RWPE2 (cell line): Measurements from ENCODE around the gene LINC01488.

Experiments used
- ATAC-seq: fragments of 200-7000 bp; cut with Tn5 transposase; 3 replicates; pipeline ENCODE4 v1.9.1; 2021; ENCODE audit warnings: low read depth
- DNase-seq: peaks from one replicate; pipeline ENCODE4 v3.0.0-alpha.2; 2020; ENCODE audit warnings: low spot score
- H3K27ac ChIP-seq: fragments of 450-650 bp; 2 replicates; pipeline ENCODE4 v1.5.1; 2017; ENCODE audit warnings: mild to moderate bottlenecking; ENCODE audit not compliant: poor library complexity, severe bottlenecking
- H3K27me3 ChIP-seq: fragments of 250-450 bp; sonication (Bioruptor Pico); 2 replicates; pipeline ENCODE4 v1.5.1; 2021; ENCODE audit warnings: mild to moderate bottlenecking, moderate library complexity; ENCODE audit not compliant: insufficient read depth, poor library complexity, severe bottlenecking
- H3K36me3 ChIP-seq: fragments of 250-450 bp; sonication (Bioruptor Pico); 2 replicates; pipeline ENCODE4 v1.5.1; 2020; ENCODE audit warnings: low read depth, mild to moderate bottlenecking, moderate library complexity
- H3K4me1 ChIP-seq: fragments of 250-450 bp; sonication (Bioruptor Pico); 2 replicates; pipeline ENCODE4 v1.5.1; 2021; ENCODE audit warnings: mild to moderate bottlenecking, moderate library complexity; ENCODE audit not compliant: insufficient read depth, poor library complexity, severe bottlenecking
- H3K4me3 ChIP-seq: fragments of 250-450 bp; sonication (Bioruptor Pico); 2 replicates; pipeline ENCODE4 v1.5.1; 2021; ENCODE audit warnings: mild to moderate bottlenecking, moderate library complexity; ENCODE audit not compliant: severe bottlenecking
- H3K9me3 ChIP-seq: fragments of 250-450 bp; sonication (Bioruptor Pico); 2 replicates; pipeline ENCODE4 v1.5.1; 2021; ENCODE audit warnings: mild to moderate bottlenecking, moderate library complexity; ENCODE audit not compliant: severe bottlenecking
- TF ChIP-seq, protein P1 (sequence below): fragments of 450-650 bp; IDR thresholded peaks from one replicate; pipeline ENCODE4 v1.5.1; 2017; ENCODE audit warnings: mild to moderate bottlenecking, moderate library complexity; ENCODE audit not compliant: poor library complexity, severe bottlenecking

Gene LINC01488

DNA sequence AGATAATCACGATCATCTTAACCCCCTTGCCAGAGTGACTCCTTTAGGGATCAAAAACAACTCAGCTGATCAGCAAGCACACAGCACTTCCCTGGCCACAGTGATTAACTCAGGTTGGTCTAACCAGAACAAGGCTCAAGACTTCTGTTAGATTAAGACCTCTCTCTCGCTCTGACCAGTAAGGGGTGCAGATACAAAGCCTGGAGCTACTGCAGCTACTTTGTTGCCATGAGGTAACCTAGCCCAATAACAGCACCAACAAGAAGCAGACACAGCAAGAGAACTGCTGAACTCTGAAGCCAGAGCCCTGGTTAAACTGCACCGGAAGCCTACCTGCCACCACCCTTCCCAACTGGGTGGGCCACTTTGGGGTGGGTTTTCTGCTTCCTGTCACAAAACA, 42.0 kb downstream of the LINC01488 start:
- no peak overlapping the region for H3K27ac ChIP-seq
- no peaks in the 10 kb centered on the region for H3K9me3 ChIP-seq
- no peaks in the 10 kb centered on the region for H3K36me3 ChIP-seq
- no peaks in the 10 kb centered on the region for H3K27me3 ChIP-seq
- DNase-seq (no peak), ATAC-seq (no peak)
- peaks cover 12% of the 10 kb centered on the region for H3K4me1 ChIP-seq
- TF ChIP-seq, protein P1, sequence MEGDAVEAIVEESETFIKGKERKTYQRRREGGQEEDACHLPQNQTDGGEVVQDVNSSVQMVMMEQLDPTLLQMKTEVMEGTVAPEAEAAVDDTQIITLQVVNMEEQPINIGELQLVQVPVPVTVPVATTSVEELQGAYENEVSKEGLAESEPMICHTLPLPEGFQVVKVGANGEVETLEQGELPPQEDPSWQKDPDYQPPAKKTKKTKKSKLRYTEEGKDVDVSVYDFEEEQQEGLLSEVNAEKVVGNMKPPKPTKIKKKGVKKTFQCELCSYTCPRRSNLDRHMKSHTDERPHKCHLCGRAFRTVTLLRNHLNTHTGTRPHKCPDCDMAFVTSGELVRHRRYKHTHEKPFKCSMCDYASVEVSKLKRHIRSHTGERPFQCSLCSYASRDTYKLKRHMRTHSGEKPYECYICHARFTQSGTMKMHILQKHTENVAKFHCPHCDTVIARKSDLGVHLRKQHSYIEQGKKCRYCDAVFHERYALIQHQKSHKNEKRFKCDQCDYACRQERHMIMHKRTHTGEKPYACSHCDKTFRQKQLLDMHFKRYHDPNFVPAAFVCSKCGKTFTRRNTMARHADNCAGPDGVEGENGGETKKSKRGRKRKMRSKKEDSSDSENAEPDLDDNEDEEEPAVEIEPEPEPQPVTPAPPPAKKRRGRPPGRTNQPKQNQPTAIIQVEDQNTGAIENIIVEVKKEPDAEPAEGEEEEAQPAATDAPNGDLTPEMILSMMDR = no peak
- H3K4me3 ChIP-seq = no peak overlapping the region

DNA sequence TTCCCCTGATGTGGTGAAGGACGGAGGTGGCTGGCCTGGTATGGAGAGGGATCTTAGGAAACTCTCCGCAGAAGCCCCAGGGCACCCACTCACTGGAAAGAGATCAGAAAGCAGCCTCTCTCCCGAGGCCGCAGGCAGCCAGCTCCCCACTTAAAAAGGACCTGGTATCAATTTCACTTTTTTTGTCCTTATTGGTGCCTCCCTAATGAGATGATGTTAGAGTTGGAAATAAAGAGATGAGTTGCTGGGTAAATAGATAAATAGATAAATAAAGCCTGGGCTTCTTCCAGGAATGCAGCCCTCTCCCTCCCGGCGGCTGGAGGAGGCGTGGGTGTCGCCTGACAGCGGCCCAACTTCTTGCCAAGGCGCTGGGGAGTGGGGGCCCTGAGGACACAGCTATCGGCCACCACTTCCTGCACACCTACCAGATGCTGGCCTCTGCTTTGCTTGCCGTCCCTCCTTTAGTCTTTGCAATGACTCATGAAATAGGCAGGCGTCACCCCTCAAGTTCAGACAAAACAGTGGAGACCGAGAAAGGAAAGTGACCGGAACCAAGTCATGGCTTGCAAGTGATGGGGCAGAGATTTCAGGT, 42.9 kb downstream of the LINC01488 start:
- peaks cover 12% of the 10 kb centered on the region for H3K4me1 ChIP-seq
- no peak for DNase-seq
- TF ChIP-seq, protein P1 = no peak
- H3K4me3 ChIP-seq = no peak overlapping the region
- peak overlapping the region; percentile 28 for H3K27ac ChIP-seq
- H3K27me3 ChIP-seq = no peaks in the 10 kb centered on the region
- peak; percentile 88 for ATAC-seq
- no peaks in the 10 kb centered on the region for H3K36me3 ChIP-seq
- no peaks in the 10 kb centered on the region for H3K9me3 ChIP-seq

DNA sequence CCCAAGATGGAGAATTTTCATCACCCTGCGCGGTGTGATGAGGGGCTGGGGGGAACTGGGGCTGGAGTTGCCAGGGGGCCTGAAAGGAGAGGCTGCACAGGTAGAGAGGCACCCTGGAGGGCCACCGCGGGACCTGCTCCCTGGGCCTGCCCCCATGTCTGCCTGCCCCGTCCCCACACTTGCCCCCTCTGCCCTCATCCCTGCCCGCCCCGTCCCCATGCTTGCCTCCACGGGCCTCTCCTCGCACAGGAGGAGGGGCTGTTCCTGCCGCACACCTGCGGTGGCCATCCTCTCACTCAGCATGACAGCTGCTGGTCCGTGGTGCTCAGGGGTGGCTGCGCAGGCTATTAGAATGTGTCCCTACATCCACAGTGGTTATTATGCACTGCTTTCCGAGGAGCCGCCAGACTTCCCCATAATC, 43.5 kb downstream of the LINC01488 start:
- ATAC-seq = no peak
- H3K9me3 ChIP-seq = no peaks in the 10 kb centered on the region
- DNase-seq = no peak

DNA sequence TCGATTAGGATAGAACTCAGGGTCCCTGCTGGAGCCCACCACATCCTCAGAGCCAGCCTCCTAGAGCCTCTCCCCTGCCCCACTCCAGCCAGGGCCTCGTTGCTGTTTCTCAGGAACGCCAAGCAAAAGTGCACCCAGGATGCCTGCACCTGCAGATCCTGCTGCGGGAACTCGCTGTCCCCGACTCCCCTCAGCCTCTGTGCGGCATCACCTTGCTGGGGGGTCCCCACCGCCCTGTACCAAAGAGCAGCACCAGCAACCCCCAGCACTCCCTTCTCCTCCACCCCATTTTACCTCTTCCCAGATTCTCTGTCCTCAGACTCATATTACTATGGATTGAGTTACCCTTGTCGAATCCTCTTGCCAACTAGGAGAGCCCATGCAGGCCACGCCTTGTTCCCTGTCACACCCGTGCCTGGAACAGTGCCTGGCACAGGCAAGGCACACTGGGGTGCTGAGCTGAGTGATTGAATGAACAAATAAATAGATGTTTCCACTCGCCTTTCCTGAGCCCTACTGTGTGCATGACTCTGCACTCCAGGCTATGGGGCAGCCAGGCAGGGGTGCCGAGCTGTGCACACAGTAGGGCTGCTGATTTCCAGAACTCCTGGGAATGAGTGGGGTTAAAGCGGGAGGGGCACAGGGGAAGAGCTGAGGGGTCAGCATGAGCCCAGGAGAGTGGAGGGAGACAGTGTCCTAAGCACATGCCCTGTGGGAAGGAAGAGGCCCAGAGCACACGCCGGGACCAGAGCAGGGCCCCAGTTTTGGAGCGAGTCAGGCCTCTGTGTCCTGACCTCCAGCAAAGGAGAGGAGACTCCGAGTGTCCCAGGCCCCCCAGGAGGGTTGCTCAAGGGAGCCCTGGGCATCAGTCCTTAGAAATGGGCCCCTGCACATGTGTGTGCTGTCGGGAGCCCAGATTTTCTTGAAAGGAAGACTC, 44.3 kb downstream of the LINC01488 start:
- no peak for ATAC-seq
- H3K27ac ChIP-seq = no peak overlapping the region
- TF ChIP-seq, protein P1 = no peak

More for the DNA sequence above, 43.5 kb downstream of the LINC01488 start:
- TF ChIP-seq, protein P1 = no peak
- Histone ChIP-seq H3K27me3 (no peaks in the 10 kb centered on the region), H3K4me3 (no peak overlapping the region), H3K27ac (peak overlapping the region; percentile 28), H3K4me1 (peaks cover 12% of the 10 kb centered on the region), H3K36me3 (no peaks in the 10 kb centered on the region)

More for the DNA sequence above, 44.3 kb downstream of the LINC01488 start:
- Histone ChIP-seq H3K4me3 (no peak overlapping the region), H3K4me1 (peaks cover 12% of the 10 kb centered on the region), H3K36me3 (no peaks in the 10 kb centered on the region), H3K27me3 (no peaks in the 10 kb centered on the region), H3K9me3 (no peaks in the 10 kb centered on the region)
- no peak for DNase-seq
